GM15510 (cell line): ENCODE data around the gene VPS37B.

ENCODE experiments used
- POLR2A ChIP-seq: IDR thresholded peaks from 3 replicates; pipeline ENCODE4 v1.6.1; 2011; ENCODE audit warnings: borderline replicate concordance; ENCODE audit not compliant: insufficient read length; ENCODE audit errors: extremely low read depth

The VPS37B gene

GRCh38 chr12:122852336-122853275 is 43.3 kb downstream of the VPS37B start:
- no peak for TF ChIP-seq POLR2A

GRCh38 chr12:122851820-122852219 is 44.1 kb downstream of the VPS37B start:
- TF ChIP-seq POLR2A, result no peak

DNA sequence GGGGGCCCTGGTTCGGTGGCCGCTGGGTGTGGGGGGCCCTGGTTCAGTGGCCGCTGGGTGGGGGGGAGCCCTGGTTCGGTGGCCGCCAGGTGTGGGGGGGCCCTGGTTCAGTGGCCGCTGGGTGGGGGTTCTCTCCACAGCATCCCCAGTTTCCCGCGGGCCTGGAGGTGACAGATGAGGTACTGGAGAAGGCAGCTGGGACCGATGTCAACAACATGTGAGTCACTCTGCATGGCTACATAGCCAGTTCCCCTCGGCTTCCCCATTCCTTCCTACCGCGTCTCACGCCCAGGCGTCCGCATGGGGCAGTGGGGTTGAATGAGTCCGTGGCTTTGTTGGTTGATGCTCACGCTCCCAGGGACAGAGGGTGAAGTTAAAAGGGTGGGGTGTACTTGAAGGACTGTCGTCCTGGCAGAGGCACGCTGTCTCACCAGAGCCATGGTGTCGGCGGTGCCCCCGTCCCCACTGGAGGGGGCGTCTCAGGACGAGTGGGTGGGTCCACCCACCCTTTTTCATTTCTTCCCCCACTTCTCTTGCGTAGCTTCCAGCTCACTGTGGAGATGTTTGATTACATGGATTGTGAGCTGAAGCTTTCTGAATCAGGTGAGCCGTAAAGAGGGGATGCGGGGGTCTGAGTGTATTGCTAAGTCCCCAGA is 45.1 kb downstream of the VPS37B start:
- TF ChIP-seq POLR2A, result no peak

DNA sequence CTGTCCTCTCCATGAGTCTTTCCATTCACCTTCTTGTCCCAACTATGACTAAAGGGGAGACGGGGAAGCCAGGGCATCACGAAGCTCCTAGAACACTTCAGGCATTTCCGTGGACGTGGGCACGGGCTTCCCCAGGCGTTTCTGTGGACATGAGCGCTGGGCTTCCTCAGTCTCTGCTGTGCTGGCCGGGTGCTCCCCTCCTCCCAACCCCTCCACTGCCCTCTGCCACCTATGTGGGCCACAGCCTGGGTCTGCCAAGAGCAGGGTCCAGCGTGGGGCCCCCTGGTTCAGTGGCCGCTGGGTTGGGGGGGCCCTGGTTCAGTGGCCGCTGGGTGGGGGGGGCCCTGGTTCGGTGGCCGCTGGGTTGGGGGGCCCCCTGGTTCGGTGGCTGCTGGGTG is 45.9 kb downstream of the VPS37B start:
- no peak for TF ChIP-seq POLR2A

DNA sequence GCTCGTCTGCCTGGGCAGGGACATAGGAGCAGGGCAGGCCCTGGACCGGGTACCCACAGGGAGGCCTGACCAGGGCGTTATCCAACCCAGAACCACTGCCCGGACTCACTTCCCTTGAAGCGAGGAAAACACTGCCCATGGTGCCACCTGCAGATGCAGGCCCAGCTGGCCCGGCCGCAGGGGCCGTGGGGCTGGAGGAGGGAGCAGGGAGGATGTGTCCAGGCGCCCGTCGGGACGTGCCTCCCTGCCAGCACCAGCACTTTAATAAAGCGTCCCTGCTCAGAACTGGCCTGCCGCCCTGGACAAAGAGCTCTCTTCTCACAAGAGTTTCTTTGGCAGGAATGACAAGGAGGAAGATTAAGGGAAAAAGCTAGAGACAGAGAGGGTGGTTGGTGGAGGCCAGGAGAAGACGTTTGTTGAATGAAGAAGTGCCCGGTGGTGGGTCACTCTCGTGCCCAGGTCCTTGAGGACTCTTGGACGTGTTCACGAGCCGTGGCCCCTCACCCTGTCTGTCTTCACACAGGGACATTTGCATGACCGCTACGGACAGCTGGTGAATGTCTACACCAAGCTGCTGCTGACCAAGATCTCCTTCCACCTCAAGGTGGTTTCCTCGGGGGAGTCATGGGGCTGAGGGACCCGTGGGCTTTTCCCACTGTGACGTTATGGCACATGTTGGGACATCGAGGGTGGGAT is 46.4 kb downstream of the VPS37B start:
- TF ChIP-seq POLR2A, result no peak

DNA sequence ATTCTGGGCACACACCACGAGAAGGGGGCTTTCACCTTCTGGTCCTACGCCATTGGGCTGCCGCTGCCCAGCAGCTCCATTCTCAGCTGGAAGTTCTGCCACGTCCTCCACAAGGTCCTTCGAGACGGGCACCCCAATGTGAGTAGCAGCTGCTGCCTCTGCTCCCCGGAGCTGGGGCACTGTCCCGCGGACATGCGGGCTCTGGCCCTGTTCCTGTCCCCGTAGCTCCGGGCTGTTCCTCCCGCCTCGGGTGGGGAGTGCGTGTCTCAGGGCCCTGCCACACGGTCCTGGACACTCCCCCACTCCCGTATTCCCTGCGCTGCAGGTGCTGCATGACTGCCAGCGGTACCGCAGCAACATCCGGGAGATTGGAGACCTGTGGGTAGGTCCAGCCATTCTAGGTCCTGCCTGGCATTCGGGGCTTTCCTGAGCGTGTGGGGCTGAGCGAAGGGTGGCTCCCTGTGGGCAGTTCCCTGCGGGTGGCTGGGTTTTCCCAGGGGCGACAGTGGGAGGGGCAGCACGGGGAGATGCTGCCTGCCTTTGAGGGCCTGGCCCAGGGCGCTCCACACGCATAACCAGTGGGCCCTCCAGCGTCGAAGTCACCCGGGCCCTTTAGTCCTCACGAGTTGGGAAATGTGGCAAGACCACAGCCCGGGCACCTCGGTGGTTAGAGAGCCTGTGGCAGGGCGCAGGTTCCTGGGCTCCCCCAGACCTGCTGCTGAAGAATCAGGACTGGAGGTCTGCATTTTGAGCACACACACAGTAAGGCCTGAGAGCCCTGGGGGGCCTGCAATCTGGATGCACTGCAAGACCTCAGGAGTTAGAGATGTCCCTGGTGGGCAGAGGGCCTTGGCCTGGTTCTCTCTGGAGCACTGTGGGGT is 47.2 kb downstream of the VPS37B start:
- no peak for TF ChIP-seq POLR2A

- TF ChIP-seq POLR2A, result no peak
Observed at GRCh38 chr12:122847921-122848421, 48.0 kb downstream of the VPS37B start.

DNA sequence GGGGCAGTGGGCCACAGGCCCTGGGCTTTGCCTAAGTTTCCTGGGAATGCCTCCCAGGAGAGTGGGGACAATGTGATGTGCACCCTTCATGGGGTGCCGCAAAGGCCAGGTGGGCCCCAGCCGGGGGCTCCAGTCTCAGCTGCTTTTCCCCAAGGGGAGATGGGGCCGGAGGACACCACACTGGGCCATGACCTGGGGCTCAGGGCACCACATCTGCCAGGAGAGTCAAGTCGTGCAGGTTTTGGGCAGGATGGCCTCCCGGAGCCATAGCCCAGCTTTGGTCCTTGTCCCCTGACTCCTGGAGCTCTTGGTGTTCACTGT is 48.4 kb downstream of the VPS37B start:
- no peak for TF ChIP-seq POLR2A

DNA sequence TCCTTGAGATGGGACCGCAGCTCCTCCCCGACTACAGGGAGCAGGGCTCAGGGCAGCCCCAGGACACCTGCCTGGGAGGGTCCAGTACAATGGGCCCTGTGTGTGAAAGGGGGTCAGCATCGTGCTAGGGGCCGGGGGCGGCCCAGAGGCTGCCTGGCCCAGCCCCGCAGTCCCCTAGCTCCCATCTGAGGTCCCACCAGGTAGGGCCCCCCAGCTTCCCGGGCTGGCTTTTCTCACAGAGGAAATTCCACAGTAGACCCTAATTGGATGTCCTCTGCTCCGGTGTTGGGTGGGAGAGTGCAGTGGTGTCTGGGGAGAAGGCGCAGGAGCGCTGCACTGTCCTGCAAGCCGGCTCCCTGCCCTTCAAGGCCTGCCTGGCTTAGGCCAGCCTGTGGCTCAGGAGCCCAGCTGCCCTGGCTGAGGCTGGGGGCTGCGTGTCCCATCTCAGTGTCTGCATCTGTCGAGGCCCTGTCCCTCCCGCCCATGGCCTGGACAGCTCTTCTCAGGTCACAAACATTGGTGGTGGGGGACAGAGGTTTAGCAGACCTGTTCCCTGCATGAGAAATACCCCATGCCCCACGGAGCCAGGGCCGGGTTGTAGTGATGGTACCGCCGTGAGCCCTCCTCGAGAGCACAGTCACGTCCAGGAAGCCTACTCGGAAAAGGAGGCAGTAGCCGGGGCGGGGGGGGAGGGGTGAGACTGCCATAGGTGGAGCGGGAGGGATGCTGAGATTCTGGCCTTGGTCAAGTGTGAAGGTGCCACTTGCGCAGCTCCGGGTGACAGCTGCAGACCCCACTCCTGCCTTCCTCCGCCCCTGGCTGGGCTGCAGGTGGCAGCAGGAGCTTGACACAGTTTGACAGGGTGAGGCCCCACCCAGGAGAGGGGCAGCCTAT is 49.1 kb downstream of the VPS37B start:
- no peak for TF ChIP-seq POLR2A

- TF ChIP-seq POLR2A, result no peak
Observed at GRCh38 chr12:122845865-122846621, 49.9 kb downstream of the VPS37B start.

GRCh38 chr12:122845041-122845864 is 50.7 kb downstream of the VPS37B start:
- no peak for TF ChIP-seq POLR2A
